Activated CD8-positive, alpha-beta memory T cell treated with anti-CD3 and anti-CD28 coated beads for 1 hour (primary cell): ENCODE data around the gene NTRK3.

Experiments used
- DNase-seq, 2 donors: peaks; one replicate each; pipeline ENCODE4 v3.0.0-alpha.2; 2020; ENCODE audit warnings: low read depth in 1 of 2; ENCODE audit errors: extremely low read depth in 1 of 2

Gene NTRK3

DNA sequence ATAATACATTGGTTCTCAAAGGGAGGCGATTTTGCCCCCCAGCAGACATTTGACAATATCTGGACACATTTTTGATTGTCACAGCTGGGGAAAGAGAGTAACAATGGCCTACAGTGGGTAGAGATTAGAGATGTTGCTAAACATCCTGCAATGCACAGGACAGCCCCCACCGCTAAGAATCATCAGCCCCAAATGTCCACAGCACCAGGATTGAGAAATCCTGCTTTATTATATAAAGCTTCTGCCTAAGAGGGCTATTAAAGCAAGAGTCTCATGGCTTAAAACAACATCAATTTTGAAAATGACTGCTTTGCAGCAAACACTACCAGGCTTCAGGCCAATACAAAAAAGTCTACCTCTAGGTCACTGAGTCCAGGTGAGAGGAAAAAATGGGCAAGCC, 68.2 kb downstream of the NTRK3 start:
- no peak for DNase-seq

DNA sequence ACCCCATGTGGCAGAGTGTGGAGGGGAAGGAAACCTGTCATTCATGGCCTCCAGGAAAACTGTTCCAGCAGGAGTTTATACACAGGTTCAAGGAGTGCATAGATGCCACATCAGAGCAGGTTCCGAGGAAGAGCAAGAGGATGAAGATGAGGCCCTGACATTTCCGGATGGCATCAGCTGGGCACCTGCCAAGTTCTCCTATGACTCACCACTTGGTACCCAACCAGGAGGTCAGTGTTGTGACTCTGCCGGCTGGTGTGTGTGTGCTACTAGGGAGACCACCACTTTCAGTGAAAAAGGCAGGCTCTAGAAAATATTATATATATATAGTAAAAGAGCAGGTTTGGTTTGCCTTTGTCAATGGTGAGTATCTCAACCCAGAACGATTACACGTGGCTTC, 69.3 kb downstream of the NTRK3 start:
- DNase-seq = no peak

DNA sequence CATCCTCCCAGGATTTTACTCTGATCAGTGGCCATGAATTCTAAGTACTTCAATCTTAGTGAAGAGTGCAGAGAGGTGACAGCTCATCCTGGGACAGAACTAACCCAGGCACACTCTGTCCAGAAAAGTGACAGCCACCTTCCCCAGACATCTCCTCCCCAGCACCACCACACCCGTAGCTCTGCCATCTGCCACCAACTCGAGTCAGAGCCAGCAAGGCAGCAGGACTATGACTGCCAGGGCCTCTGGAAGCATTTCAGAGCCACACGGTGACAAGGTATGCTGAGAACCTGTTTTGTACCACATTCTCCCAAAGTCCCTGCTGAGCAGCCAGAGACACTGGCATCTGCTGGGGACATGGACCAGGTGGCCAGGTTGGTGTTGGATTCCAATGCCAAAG, 71.0 kb downstream of the NTRK3 start:
- DNase-seq = no peak

DNA sequence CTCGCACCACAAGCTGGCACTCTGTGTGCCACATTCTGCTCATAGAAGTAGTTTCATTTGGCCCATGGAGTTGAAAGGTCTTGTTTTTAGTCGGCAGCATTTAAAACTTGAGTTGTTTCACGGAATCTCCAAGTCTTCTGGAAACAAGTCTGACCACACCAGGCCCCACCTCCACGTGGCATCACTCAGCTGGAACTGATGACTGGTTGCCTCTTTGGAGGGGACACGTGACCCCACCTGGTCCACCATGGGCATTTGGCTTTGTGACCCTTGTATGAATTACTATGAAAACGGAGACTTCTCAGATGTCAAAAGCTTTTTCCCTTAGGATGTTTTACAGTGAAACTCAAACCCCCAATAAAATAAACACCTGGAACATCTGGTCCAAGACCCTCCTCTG, 74.9 kb downstream of the NTRK3 start:
- no peak for DNase-seq

DNA sequence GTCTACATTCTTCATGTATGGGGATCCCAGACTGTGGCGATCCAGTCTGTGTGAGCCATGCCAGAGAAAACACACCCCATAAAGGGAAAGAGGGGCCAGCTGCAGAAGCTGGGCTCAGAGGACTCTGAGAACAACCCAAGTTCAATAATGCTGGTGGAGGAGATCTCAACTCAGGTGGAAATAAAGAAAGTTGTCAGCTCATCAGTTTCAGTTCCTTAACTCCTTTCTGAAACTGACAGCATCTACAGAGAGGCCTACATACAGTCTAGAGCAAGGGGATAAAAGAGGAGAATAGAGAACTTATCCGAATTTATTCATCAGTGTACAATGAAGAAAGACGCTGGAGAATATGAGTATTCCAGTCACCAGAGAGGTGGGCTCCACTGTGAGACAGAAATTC, 77.0 kb downstream of the NTRK3 start:
- DNase-seq = no peak

DNA sequence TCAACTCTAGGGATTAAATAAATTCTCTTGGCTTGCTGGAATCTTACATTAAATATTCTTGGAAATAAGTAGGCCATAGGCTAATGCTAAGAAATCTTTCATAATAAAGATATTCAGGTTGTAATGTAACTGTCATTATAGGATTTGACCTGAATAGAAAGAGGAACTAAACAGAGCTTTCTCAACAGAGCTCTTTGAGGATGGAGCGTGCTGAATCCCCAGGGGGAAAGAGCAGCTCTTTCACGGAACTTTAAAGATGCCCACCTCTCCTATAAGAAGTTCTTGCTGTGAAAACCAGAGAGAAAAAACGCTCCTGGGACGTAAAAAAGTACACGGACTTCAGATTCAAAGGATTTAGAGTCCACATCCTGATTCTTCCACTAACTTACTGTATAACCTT, 77.9 kb downstream of the NTRK3 start:
- DNase-seq = no peak

DNA sequence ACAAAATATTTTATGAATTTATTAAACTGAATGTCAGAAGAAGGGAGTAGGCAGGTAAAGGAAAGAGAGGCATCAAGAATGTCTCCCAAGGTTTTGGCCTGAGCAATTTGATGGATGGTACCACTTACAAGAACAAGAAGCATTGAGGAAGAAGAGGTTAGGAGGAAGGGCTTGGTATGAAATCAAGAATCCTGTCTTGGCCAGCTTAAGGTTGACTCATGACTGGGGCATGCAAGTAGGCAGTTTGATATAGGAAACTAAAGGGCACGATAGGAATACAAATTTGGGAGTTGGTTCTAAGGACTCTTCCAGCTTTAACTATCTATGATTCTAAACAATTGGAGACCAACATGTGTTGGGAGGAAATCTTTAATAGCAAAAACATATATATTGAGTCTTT, 79.1 kb downstream of the NTRK3 start:
- DNase-seq = no peak

DNA sequence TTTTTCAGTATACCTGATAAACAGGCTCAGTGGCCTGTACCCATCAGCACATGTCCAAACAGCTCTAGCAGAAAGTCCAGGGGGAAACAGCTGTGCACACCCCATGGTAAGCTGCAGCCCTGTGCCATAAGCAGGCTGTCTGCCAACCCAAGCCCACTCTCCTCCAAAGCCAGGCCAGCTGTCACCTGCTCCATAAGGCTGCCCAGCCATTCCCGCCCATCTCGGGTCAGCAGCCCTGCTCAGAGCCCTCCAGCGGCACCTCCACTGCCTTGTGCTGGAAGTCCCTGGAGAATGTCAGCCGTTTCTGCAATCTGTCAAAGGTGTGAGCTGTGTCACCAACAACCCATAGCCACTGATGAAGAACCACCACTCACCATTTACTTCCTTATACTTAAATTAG, 82.0 kb downstream of the NTRK3 start:
- DNase-seq = no peak

DNA sequence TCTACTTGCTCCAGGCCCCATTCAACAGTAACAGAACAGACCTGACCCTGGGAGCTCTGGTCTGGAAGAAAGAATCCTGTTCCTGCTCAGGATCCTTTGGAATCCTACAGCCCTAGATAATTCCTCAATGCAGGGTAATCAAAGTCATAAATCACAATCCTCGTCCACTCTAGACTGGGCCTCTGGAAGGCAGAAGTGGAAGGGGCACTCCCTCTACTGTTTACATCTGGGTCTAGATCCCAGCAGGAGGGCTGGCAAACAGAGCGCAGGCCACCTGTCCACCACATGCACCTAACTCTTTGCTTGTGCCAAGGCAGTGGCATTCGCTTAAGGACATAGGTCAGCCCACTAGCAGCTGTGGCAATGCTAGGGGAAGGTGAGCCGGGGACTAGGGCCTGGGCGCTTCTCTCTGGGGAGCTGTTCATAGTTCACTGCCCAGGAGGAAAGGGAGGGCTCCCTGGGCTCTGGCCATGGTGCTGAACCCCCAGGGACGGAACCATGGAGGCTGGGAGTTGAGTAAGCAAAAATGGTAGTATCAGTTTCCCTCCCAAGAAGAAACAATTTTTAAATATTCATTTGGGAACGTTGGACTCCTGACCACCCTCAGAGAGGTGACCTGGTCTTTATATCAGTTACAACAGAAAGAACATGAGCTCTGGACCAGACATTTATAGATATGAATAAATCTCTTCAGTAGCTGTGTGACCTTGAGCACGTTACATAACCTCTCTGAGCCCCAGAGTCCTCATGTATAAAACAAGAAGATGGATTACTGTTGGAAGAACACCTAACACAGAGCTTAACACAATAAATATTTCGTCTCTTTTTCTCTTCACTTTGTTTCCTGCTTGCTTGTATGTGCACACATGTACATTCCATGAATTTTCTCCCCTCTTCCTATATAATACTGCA, 90.2 kb downstream of the NTRK3 start:
- no peak for DNase-seq

DNA sequence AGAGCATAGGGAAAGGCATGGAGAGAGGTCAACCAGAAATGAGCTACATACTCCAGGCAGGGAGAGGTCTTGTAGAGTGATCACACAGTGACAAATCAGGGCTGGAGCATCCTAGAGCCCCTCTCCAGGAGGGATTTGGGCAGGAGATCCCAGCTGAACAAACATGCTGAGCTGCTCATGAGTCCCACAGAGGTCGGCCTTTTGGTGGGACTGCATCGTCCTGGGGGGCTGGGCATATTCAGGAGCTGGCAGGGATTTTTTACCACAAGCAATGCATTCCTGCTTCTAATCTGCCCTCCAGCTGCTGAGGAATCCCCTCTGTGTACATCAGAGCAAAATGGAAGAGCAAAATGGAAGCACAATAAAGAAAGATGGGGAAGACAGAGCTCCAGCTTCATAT, 94.9 kb downstream of the NTRK3 start:
- DNase-seq = no peak

DNA sequence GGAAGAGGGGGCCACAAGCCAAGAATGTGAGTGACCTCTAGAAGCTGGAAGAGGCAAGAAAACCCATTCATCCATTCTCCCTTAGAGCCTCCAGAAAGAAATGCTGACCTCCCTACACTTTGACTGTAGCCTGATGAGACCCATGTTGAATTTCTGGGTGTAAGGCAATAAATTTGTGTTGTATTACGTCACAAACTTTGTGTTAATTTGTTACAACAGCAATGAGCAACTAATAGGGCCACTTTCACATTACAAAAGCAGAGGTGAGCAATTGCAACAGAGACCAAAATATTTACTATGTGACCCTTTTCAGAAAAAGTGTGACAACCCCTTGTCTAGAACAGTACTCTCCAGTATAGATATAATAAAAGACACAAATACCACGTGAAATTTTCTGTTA, 101.2 kb downstream of the NTRK3 start:
- no peak for DNase-seq

DNA sequence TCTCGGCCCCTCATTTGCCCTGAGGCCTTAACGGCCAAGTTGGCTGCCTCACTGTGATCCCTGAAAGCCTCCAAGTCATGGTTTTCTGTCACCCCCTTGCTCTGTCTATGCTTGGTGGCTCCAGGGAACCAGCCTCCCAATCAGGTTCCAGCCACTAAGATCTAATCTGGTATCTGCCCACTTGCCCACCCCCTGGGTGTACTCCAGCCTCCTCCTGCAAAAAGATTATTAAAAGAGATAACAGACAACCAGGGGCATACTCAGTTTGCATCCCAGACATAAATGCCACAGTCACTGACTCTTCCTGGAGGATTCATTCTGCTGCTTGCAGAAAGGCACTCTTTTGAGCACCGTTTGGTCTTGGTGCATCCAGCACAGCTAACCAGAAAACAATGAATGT, 103.9 kb downstream of the NTRK3 start:
- no peak for DNase-seq

DNA sequence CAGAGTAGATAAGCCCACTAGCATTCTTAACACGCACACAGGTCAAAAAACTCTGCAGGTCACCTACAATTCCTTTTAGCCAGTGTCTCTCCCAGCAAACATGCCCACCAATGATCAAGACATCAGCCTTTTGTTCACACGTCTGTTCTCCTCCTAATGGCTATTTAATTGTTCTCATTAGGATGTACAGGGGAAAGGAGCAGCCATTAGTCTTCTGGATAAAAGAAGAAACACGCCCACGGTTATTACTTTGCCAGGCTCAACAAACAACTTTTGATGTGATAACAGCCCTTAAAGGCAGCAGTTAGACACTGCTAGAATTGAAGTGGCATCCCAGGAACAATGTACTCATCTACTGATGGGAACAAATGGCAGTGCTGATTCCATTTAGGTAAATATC, 108.8 kb downstream of the NTRK3 start:
- DNase-seq = no peak

DNA sequence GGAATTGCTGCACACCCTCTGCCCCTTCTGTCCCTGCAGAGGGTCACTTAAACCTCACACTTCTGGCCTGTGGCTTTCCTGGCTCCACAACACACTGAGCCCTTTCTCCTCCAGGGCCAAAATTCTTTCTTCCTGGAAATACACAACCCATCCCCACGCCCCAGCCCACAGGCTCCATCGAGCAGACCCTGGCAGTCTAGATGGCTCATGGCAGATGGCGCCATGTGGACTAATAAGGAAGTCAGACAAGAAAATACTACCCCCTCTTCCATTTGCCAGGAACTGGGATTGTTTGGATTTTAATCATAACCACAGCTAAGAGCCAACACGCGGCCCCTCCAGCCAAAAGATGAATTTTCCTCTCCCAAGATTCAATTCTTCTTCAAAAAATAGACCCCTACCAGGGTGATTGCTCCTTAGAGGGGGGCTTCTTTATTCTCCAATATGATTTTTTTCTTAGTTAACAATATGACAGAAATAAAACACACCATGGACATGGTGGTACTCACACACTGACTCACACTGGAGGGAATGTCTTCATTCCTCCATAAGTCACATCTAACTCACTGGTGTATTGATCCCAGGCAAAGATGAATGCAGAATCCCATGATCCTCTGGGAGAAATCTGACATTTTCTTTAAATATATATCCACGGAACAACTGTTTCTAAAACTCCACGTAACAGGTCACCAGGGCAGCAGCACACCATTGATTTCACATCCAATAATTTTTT, 111.5 kb downstream of the NTRK3 start:
- DNase-seq = no peak

DNA sequence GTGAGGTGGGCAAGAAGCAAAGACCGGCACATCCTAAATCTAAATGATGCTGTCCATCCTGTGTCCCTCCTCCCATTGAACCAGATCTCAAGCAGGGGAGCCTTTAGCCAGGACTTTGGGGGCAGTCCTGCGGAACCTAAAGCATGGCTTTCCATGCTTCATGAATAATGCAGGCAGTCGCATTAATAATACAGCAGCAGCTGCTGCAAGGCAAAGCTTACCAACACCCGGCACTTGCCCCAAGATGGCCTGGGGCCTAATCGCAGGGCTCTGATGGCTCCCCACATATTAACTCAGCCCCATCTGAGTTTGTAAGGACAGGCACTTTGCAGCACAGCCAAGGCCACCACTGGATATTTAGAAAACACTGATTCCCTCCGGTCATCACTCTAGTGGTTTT, 114.4 kb downstream of the NTRK3 start:
- DNase-seq = no peak

DNA sequence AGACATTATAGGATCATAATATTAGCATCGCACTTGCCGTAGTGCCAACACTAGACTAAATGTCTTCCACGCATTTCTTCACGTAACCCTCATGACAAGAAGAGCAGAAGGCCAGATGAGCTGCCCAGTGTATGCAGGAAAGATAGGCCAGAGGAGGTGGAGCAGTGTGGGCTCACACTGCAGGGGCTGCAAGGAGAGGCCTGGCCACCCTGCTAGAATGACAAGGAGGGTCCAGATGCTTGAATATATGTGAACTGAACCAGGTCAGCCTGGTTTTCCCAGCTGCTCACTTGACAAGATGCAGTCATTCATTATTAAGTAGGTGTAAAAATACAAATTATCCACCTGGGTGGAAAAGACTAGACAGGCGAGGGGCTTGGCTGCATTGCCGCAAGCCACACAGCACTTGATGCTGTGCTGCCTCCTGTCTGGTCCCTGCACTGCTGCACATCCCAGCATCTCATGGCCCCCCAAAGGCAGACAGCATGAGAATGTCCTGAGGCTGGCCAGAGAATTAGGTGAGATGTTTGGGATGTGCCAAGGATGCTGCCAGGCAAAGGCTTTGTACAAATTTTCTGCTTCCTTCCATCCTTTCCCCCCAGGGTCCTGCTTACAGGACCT, 115.2 kb downstream of the NTRK3 start:
- no peak for DNase-seq

DNA sequence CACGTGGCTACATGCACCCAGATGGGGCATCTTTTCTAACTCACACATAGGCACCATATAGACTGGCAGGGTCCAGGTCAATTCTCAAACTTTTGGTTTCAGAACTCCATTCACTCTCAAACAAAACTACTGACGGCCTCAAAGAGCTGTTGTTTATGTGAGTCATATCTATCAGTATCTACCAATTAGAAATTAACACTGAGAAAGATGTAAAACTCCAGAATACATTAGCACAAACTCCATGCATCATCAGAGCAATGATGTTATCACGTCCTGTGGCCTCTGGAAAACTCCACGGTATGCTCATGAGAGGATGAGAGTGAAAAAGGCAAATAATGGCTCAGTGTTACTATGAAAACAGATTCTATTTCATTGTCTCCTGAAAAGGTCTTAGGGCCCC, 116.1 kb downstream of the NTRK3 start:
- DNase-seq = no peak

DNA sequence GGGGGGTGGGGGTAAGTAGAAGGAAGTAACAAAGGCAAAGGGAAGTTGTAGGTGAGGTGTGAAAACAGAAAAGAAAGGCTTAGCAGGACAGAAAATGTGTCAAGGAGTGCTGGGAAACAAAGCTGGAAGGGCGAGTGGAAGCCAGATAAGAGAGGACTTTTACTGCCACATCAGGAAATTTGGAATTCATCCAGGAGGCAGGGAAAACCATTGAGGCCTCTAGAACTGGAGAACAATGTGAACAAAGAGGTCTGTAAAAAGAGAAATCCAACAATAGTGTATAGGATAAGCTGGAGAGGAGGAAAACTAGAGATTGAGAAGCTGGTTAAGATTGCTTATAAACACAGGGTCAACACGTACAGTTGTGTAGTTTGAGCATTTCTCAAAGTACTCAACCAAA, 116.6 kb downstream of the NTRK3 start:
- DNase-seq = no peak

DNA sequence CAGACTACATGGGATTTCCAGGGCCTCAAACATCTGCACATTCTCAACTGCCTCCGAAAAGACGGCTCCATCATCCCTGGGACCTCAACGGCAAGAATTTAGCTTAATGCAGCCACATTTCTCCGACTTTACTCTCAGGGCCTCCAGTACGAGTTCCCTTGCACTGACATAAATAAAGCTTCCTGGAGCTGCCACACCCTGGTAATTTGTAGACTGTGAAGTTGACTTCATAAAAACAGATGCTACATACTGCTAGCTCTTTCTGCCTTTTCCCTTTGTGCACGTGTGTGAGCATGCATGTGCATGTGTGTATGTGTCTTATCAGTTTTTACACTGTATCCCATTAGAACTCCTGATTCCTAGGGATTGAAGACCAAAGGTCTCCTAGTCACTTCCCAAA, 122.7 kb downstream of the NTRK3 start:
- DNase-seq = no peak

DNA sequence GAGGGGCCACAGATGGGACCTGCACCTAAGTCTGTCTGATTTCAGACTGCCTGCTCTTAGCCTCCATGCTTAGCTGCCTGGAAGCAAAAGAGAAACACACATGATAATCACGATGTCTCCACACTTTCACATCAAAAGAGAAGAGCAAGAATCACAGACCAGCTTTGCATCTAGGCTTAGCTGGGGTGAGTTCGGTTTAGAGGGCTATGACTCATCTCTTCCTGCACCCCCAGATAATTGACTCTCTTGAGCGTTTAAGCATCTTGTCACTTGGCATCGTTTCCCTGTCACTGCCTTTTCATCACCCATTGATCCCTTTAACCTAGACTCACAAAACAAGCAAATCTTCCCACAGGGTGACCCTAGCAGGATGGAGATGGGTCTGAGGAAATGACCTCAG, 124.0 kb downstream of the NTRK3 start:
- DNase-seq = no peak

DNA sequence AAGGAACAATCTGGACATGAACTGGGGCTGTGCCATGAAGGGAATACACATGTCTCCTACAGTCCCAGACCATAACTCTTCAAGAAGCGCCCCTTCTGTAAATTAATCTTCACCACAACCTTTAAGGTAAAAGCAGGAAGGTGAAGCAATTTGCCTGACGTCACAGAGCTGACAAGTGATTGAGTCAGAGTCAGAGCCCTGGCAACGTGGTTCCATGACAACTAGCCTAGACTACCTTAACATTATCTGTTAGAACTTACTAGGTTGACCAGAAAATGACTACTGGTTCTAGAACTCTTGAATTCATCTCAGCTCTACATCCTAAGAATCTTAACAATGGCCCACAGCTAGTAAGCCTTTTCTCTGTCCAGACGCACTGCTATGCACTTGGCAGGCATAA, 124.6 kb downstream of the NTRK3 start:
- no peak for DNase-seq

DNA sequence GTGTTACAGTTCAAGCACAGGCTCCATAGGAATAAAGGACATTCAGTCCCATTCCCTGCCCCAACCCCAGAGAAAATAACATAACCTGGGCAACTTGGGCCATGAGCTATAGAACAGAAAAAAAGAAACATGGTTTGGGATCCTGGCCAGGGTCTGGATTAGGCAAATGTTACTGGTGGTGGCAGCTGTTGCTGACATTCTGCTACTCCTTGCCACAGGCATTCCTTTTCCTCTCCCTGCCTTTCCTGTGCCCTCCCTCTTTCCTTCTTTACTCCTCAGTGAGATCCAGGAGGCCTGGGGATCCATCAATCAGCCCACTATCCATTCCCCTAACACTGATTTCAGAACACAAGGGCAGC, 129.1 kb downstream of the NTRK3 start:
- DNase-seq = no peak
